Measurements from ENCODE around the gene KIRREL3.

KIRREL3 gene

DNA sequence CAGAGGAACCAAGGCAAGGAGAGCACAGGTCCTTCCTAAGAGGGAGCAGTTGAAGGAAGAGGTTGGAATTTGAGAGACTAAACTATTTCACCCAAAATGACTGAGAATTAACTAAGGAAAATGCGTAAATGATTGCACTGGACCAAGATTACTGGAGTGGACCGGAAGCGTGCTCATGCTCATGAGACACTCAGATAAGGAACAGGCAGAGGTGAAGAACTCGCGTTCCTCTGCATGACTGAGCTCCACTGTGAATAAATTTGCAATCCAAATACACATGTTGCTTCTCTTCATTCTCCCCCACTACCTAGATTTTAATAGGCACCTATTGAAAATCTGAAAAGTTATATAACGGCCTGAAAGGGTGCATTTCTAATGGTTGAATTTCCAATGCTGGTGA, 207.0 kb downstream of the KIRREL3 start:
- no peak for DNase-seq

DNA sequence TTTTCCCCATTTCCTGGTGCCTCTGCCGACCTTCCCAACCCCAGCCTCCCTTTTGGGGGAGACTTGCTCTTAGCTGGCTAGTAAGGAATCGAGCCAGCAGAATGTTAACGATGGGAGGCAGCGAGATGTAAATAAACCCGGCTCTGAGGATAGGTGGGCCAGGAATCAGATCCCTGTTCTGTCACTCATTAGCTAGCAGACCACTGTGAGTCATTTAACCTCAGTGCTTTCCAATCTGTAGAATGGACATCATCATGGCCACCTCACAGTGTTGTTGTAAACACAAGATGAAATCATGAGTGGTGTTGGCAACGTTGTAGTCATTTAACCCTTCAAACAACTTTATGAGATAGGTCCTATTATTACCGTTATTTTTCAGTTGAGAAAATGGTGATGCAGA, 208.6 kb downstream of the KIRREL3 start:
- no peak for DNase-seq

DNA sequence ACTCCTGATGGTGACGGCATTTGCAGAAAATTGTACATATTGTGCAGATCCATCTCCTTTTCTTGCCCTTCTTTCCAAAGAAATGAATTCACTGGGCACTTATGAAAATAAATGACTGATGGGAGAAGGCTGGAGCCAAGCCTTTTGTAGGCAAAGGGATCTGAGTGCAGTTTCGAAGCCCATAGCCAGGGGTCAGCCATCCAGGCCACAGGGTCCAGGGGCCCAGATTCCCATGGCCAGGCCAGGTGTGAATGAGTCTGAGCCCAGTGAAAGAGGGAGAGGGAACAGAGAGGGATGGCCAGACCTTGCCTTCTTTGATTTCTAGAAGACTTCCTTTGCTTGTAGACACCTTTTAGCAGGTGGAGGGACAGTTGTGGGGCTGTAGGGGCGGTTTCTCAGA, 209.1 kb downstream of the KIRREL3 start:
- peak in 1 of 51 donors; percentile 20 for DNase-seq

DNA sequence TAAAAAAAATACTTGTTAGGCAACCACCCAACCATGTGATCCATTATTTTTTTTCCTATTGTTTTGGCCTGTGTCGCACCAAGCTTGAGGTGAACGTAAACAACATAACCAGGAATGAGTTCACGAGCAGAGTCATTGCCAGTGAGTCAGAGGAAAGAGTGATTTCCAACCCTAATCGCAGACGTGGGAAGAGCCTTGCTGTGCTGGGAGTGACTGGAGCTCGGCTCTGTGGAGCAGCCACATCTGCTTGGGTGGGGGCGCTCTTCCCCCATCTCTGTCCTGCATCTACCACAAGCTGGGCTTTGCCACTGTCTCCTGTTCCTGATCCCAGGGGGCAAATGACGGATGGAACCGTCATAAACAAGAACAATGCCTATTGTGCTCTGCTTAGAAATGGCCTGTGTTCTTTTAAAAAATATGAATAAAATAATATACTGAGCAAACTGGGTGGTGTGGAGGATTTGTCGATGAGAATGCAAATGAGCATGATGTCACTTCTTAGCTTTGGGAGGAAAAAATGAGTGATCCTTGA, 210.0 kb downstream of the KIRREL3 start:
- DNase-seq: peak in 31 of 51 donors; percentile 3 to 80 (median 38)

DNA sequence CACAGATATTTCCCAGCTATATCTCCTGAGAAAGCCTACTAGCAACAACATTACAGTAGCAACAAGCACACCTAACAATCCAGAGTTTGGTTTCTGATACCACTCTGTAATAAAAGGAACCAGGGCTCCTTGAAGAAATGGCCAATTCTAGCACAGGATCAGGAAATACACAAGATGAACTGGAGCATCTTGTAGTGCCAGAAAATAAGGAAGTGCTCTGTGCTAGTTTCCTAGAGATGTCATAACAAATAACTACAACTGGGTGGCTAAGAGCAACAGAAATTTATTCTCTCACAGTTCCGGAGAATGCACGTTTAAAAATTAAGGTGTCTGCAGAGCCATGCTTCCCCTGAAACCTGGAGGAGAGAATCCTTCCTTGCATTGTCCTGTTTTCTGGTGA, 217.8 kb downstream of the KIRREL3 start:
- no peak for DNase-seq

GRCh38 chr11:126781942-126782341, 218.6 kb downstream of the KIRREL3 start:
- no peak for DNase-seq

DNA sequence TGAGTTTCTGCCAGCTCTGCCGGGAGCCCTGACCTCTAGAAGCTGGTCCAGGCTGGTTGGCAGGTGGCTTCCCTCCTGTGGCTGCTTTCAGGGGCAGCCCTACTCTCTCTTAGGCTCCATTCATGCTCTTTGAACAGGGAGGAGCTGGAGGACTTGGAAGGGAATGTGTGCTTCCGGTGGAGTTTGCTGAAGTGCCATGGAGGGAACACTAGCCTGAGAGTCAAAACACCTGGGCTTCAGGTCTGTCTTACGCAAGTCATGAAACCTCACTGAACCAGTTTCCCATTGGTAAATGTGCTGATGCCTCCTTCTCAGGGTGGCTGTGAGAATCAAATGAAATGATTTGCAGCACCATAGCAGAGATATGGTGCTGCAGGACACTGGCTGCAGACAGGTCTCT, 224.5 kb downstream of the KIRREL3 start:
- no peak for DNase-seq

GRCh38 chr11:126772267-126772666, 228.3 kb downstream of the KIRREL3 start:
- DNase-seq: no peak

- no peak for DNase-seq
Observed at GRCh38 chr11:126768702-126769101, 231.9 kb downstream of the KIRREL3 start.

DNA sequence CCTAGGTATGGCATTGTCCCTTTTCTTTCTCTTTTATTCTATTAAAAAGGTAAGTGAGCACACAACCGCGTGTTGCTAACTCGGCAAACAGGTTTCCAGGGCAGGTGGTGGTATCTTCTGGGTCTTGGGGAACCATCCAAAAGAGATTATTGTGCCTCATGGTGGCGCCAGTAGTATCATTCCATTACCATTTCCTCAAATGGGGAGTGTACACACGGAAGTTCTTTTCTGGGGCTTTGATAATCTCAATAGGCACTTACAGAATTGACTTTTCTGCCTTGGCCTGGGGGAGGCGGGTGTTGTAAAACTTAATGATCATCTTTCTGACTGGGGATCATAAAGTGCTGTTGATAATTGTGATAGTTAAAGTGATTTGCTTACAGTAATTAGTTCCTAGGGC, 234.1 kb downstream of the KIRREL3 start:
- no peak for DNase-seq

DNA sequence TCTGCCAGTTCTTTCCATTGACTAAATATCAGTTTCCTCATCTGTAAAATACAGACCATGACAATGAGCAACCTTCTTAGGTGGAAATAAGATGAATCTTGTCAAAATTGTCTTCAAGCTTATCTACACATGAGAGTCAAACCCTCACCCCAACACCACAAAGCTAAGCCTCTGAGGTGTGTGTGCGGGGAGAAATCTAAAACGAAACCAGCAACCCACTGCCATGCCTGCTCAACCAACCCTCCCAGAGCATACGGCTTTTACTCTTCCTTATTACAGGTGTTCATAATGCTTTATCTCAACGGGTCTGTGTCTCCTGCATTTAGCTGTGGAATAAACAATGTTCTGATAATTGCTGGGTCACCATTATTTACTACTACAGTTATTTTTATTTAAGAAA, 235.4 kb downstream of the KIRREL3 start:
- DNase-seq: no peak

DNA sequence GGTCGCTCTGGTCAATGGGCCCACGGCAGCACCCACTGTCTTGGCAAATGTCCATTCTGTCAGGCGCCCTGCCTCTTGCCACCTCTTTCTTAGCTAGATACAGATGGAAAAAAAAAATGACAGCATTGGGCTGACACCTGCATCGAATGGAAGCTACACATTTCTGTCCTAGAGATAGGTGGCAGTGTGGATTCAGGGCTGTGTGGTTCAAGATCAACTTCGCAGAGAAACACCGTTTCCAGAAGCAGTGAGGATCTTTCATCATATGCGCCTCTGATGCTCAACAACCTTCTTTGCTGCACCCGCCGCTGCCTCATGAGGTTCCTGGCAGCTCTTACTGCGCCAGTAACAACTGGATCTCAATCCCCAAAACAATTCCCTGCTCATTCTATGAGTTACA, 236.3 kb downstream of the KIRREL3 start:
- DNase-seq: no peak

GRCh38 chr11:126756855-126757254, 243.7 kb downstream of the KIRREL3 start:
- no peak for DNase-seq

DNA sequence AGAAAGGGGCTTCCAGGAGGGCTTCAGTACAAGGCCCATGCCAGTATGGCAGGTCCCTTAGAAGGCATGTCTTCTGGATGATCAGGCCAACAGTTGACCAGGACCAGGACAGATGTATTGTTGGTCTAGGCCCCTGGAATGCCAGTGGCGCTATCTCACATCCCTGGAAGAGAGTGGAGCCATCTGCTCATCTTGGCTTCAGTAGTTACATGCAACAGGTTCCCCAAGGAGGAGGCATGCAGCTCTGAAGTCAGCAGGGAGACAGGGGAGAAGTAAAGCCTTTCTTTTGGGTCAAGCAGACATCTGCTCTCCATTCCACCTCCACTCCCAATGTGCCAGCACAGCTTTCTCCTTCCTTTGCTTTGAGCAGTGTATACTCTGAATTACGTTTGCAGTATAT, 244.1 kb downstream of the KIRREL3 start:
- no peak for DNase-seq

GRCh38 chr11:126755526-126755925, 245.0 kb downstream of the KIRREL3 start:
- no peak for DNase-seq

- no peak for DNase-seq
Observed at GRCh38 chr11:126754591-126755426, 245.8 kb downstream of the KIRREL3 start.

DNA sequence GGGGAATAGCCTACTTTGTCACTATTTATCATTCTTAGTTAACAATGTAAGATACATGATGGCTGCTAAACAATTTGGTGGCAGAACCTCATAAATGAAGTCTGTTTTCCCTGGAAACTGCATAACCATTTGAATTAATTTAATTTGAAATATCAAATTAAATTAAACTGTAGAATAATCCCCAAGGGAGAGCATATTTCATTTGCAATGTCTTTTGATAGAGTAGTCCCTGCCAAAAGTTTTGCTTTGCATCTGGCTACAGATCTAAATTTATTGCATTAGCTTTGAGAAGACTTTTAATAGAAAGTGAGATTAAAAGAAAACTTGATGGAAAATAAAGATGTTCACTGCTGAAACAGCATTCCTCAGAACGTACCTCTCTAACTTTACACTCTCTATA, 246.6 kb downstream of the KIRREL3 start:
- DNase-seq: no peak

GRCh38 chr11:126751242-126751641, 249.3 kb downstream of the KIRREL3 start:
- no peak for DNase-seq

DNA sequence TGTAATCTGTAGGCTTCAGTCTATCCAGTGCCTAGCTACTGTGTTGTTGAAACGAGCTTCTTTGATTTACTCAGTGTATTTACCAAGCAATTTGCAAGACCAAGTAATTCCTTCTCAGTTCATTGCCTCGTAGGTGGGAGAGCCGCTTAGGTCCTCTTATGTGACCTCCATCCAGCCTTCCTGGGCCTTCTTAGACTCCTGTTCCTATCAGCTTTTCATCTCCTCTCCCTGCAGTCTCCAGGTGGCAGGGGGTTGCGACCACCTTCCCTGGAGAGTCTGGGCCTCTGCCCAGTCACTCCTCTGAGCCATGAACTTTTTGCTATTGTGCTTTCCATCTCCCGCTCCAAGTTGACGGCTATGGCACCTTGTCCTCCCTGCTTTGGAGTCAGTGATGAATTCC, 251.8 kb downstream of the KIRREL3 start:
- no peak for DNase-seq

GRCh38 chr11:126748100-126748791, 252.3 kb downstream of the KIRREL3 start:
- no peak for DNase-seq

- no peak for DNase-seq
Observed at GRCh38 chr11:126747315-126747714, 253.3 kb downstream of the KIRREL3 start.

DNA sequence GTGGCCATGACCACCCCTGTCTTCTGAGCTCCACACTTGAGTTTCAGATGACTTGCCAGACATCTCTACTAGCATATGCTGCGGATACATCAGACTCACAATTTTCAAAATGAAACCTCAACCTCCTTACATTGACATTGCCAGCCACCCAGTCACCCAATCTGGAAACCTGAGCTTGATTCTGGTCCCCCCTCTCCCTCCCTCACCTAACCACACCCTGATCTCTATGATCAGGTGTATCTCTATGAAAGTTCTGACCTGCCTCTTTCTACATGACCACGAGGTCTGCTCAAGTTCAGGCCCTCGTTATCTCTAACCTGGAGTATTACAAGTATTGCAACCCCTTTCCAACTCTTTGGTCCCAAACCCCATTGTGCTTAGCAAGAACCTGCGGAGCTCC, 254.1 kb downstream of the KIRREL3 start:
- no peak for DNase-seq

DNA sequence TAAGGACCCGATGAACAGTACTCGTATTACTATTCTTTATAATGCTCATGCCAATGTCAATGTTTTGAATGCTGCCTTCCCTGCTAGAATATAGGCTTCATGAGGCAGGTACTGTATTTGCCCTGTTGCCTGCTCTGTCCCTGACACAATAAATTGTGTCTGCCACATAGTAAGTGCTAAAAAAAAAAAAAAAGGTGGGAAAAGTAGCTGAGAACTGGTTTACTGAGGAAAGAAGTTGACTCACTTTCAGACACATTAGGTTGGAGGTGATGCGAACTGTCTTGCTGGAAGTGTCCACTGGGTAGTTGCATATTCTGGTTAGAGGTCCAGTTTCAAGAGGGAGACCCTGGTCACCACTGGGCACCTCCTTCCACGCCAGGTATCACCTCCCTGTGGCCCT, 255.9 kb downstream of the KIRREL3 start:
- no peak for DNase-seq
